Loucy (cell line): Measurements from ENCODE around the gene TCAIM.

Experiments used
- H2AFZ ChIP-seq: fragments of 200-600 bp; sonication (generic); 2 replicates; pipeline ENCODE4 v1.6.0; 2016; ENCODE audit warnings: antibody characterized with exemption, mild to moderate bottlenecking, low read length, moderate library complexity
- H3F3A ChIP-seq: fragments of 200-600 bp; 2 replicates; pipeline ENCODE4 v1.6.0; 2016; ENCODE audit warnings: antibody characterized with exemption, low read depth, mild to moderate bottlenecking
- H3K27me3 ChIP-seq: fragments of 200-600 bp; sonication (generic); 2 replicates; pipeline ENCODE4 v1.6.1; 2014; ENCODE audit warnings: low read length, mild to moderate bottlenecking; ENCODE audit not compliant: insufficient read depth, poor library complexity, severe bottlenecking
- H3K36me3 ChIP-seq: fragments of 200-600 bp; sonication (generic); 2 replicates; pipeline ENCODE4 v1.6.1; 2016; ENCODE audit warnings: low read length; ENCODE audit not compliant: insufficient read depth
- H3K4me1 ChIP-seq: fragments of 200-600 bp; sonication (generic); 2 replicates; pipeline ENCODE4 v1.5.1; 2014; ENCODE audit warnings: low read length, mild to moderate bottlenecking; ENCODE audit not compliant: insufficient read depth, poor library complexity, severe bottlenecking
- H3K4me2 ChIP-seq: fragments of 200-600 bp; sonication (generic); 2 replicates; pipeline ENCODE4 v1.6.0; 2014; ENCODE audit warnings: antibody characterized with exemption, low read length, low read depth, mild to moderate bottlenecking; ENCODE audit not compliant: poor library complexity, severe bottlenecking
- H3K4me3 ChIP-seq: fragments of 200-600 bp; sonication (generic); 2 replicates; pipeline ENCODE4 v1.5.1; 2014; ENCODE audit warnings: low read length, mild to moderate bottlenecking, mixed read lengths; ENCODE audit not compliant: poor library complexity, severe bottlenecking
- H3K79me2 ChIP-seq: fragments of 200-600 bp; sonication (generic); 2 replicates; pipeline ENCODE4 v1.6.1; 2014; ENCODE audit warnings: low read length; ENCODE audit not compliant: insufficient read depth
- H3K9ac ChIP-seq: fragments of 200-600 bp; sonication (generic); 2 replicates; pipeline ENCODE4 v1.6.0; 2014; ENCODE audit warnings: mild to moderate bottlenecking, low read depth, low read length, moderate library complexity; ENCODE audit not compliant: poor library complexity, severe bottlenecking
- H3K9me2 ChIP-seq: fragments of 200-600 bp; sonication (generic); replicated peaks from 2 replicates; pipeline ENCODE4 v1.6.1; 2016; ENCODE audit warnings: low read depth, low read length, mixed read lengths
- H3K9me3 ChIP-seq: fragments of 200-600 bp; sonication (generic); 2 replicates; pipeline ENCODE4 v1.6.1; 2014; ENCODE audit warnings: mild to moderate bottlenecking, antibody characterized with exemption, low read length, low read depth; ENCODE audit not compliant: insufficient read depth
- H4K20me1 ChIP-seq: fragments of 200-600 bp; sonication (generic); 2 replicates; pipeline ENCODE4 v1.6.0; 2014; ENCODE audit warnings: antibody characterized with exemption, low read length, mild to moderate bottlenecking; ENCODE audit not compliant: insufficient read depth, poor library complexity, severe bottlenecking
- CTCF ChIP-seq: fragments of 200-600 bp; sonication (generic); conservative IDR thresholded peaks from 2 replicates; pipeline ENCODE4 v1.5.1; 2014; ENCODE audit warnings: mild to moderate bottlenecking, antibody characterized with exemption, low read length
- EZH2phosphoT487 ChIP-seq: fragments of 200-600 bp; IDR thresholded peaks from 2 replicates; pipeline ENCODE4 v1.6.1; 2018; ENCODE audit warnings: antibody characterized with exemption, mild to moderate bottlenecking, moderate library complexity, borderline replicate concordance

Gene TCAIM

GRCh38 chr3:44428910-44429309, 90.3 kb downstream of the TCAIM start:
- Histone ChIP-seq H3K4me2 (no peak overlapping the region), H3K27me3 (no peaks in the 10 kb centered on the region), H3K9me3 (no peaks in the 10 kb centered on the region), H3K9ac (no peak overlapping the region), H3K4me1 (no peaks in the 10 kb centered on the region), H3K9me2 (no peaks in the 10 kb centered on the region), H3K36me3 (no peaks in the 10 kb centered on the region), H3K79me2 (no peaks in the 10 kb centered on the region), H2AFZ (no peak overlapping the region), H3K4me3 (no peak overlapping the region), H3F3A (no peaks in the 10 kb centered on the region), H4K20me1 (no peaks in the 10 kb centered on the region)
- TF ChIP-seq CTCF, result no peak
- no peak for TF ChIP-seq EZH2phosphoT487

- H3K27me3 ChIP-seq, result no peaks in the 10 kb centered on the region
- H3K36me3 ChIP-seq, result no peaks in the 10 kb centered on the region
- no peaks in the 10 kb centered on the region for H3K79me2 ChIP-seq
- no peak overlapping the region for H3K4me3 ChIP-seq
- H3K4me2 ChIP-seq, result no peak overlapping the region
- H3F3A ChIP-seq, result no peaks in the 10 kb centered on the region
- H4K20me1 ChIP-seq, result no peaks in the 10 kb centered on the region
- no peaks in the 10 kb centered on the region for H3K9me3 ChIP-seq
- no peaks in the 10 kb centered on the region for H3K4me1 ChIP-seq
- H3K9me2 ChIP-seq, result no peaks in the 10 kb centered on the region
- TF ChIP-seq EZH2phosphoT487, result no peak
- no peak for TF ChIP-seq CTCF
- H3K9ac ChIP-seq, result no peak overlapping the region
- H2AFZ ChIP-seq, result no peak overlapping the region
These were observed 90.9 kb downstream of the TCAIM start for GRCh38 chr3:44429459-44429858.

GRCh38 chr3:44430466-44430865, 91.9 kb downstream of the TCAIM start:
- no peaks in the 10 kb centered on the region for H3K36me3 ChIP-seq
- no peaks in the 10 kb centered on the region for H3K9me2 ChIP-seq
- no peak overlapping the region for H3K4me2 ChIP-seq
- H3F3A ChIP-seq, result no peaks in the 10 kb centered on the region
- H3K9me3 ChIP-seq, result no peaks in the 10 kb centered on the region
- H3K79me2 ChIP-seq, result no peaks in the 10 kb centered on the region
- no peak overlapping the region for H3K9ac ChIP-seq
- H3K4me3 ChIP-seq, result no peak overlapping the region
- no peaks in the 10 kb centered on the region for H3K27me3 ChIP-seq
- H4K20me1 ChIP-seq, result no peaks in the 10 kb centered on the region
- H3K4me1 ChIP-seq, result no peaks in the 10 kb centered on the region
- no peak for TF ChIP-seq EZH2phosphoT487
- TF ChIP-seq CTCF, result no peak
- no peak overlapping the region for H2AFZ ChIP-seq
